Hepatocyte (in vitro differentiated cells): ENCODE data around the gene FHOD3.

ENCODE experiments used
- EZH2 ChIP-seq: fragments of 200-600 bp; sonication (generic); IDR thresholded peaks from 2 replicates; pipeline ENCODE4 v1.6.1; 2016; ENCODE audit warnings: antibody characterized with exemption, mild to moderate bottlenecking, borderline replicate concordance
- TF ChIP-seq, protein P1 (sequence below): fragments of 200-600 bp; sonication (generic); IDR thresholded peaks from 2 replicates; pipeline ENCODE4 v1.5.1; 2016; ENCODE audit warnings: antibody characterized with exemption, mild to moderate bottlenecking; ENCODE audit not compliant: poor library complexity

DNA sequence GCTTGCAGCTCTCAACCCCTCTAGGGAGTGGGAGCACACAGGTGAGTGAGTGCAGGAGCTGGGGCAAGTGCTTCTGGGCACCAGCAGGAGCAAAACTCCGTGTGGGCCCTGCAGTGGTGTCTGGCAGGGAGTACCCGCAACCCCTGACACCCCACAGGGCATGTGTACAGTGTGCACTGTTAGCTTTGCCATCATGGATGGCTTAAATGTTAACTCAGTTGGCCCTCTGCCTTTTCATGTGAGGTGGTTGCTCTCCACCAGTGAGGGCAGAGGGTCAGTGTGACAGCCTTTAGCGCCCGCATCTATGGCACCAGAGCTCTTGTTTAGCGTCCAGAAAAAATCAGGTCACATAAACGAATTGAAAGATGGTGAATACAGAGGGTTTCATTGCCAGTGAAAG is 438.6 kb downstream of the FHOD3 start:
- no peak for TF ChIP-seq EZH2
- TF ChIP-seq, protein P1, sequence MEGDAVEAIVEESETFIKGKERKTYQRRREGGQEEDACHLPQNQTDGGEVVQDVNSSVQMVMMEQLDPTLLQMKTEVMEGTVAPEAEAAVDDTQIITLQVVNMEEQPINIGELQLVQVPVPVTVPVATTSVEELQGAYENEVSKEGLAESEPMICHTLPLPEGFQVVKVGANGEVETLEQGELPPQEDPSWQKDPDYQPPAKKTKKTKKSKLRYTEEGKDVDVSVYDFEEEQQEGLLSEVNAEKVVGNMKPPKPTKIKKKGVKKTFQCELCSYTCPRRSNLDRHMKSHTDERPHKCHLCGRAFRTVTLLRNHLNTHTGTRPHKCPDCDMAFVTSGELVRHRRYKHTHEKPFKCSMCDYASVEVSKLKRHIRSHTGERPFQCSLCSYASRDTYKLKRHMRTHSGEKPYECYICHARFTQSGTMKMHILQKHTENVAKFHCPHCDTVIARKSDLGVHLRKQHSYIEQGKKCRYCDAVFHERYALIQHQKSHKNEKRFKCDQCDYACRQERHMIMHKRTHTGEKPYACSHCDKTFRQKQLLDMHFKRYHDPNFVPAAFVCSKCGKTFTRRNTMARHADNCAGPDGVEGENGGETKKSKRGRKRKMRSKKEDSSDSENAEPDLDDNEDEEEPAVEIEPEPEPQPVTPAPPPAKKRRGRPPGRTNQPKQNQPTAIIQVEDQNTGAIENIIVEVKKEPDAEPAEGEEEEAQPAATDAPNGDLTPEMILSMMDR = no peak
